Measurements from ENCODE around the gene SCGB1A1.

Gene SCGB1A1

DNA sequence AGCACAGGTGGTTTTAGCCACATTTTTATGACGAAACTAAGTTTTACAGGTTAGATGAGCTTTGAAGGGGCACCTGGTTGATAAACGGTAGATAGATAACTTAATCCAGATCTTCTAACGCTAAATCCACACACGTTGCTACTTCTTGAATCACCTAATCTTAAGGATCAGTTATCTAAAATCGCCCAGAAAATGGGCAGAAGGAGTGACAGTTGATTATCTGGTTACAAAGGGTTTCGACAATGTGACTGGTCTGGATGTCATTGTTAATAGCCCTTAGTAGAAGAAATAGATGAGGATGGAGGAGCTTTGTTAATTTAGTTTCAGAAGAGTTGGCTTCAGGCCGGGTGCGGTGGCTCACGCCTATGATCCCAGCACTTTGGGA is 43.7 kb downstream of the SCGB1A1 start:
- H3K27ac ChIP-seq = no peak overlapping the region
- TF ChIP-seq, protein P1, sequence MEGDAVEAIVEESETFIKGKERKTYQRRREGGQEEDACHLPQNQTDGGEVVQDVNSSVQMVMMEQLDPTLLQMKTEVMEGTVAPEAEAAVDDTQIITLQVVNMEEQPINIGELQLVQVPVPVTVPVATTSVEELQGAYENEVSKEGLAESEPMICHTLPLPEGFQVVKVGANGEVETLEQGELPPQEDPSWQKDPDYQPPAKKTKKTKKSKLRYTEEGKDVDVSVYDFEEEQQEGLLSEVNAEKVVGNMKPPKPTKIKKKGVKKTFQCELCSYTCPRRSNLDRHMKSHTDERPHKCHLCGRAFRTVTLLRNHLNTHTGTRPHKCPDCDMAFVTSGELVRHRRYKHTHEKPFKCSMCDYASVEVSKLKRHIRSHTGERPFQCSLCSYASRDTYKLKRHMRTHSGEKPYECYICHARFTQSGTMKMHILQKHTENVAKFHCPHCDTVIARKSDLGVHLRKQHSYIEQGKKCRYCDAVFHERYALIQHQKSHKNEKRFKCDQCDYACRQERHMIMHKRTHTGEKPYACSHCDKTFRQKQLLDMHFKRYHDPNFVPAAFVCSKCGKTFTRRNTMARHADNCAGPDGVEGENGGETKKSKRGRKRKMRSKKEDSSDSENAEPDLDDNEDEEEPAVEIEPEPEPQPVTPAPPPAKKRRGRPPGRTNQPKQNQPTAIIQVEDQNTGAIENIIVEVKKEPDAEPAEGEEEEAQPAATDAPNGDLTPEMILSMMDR (conservative IDR thresholded peaks at IDR 0.05) = no peak

DNA sequence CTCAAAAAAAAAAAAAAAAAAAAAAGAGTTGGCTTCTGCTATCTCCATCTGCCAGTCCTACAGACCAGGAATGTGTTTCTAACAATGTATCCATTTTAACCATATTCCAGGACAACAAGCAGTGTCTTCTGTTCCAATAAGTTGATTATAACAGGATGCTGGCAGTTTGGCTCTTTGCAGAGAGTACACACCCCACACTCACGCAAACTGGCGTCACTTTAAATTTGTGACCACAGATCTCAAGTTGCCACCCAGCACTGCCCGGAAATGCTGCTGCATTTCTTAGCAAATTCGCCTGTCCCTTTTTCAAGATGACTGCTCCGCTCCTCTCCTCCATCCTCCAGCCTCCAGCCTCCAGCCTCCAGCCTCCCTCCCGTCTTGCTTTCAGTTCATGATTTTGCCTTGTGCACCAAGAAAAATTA is 44.3 kb downstream of the SCGB1A1 start:
- no peak overlapping the region for H3K27ac ChIP-seq
- TF ChIP-seq, protein P1 (conservative IDR thresholded peaks at IDR 0.05) = no peak

DNA sequence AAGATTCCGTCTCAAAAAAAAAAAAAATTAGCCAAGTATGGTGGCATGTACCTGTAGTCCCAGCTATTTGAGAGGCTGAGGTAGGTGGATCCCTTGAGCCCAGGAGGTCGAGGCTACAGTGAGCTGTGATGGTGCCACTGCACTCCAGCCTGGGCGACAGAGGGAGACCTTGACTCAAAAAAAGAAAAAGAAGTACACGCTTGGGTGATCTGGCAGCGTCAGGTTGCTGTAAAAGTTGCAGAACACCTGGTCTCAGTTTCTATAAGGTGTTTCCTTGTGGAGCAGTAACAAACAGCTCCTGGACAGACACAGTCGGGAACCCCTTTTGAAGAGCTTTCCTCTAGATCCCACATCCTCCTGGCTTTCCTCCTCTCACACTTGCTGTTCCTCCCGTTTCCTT is 45.8 kb downstream of the SCGB1A1 start:
- H3K27ac ChIP-seq = no peak overlapping the region
- TF ChIP-seq, protein P1 (conservative IDR thresholded peaks at IDR 0.05) = no peak

DNA sequence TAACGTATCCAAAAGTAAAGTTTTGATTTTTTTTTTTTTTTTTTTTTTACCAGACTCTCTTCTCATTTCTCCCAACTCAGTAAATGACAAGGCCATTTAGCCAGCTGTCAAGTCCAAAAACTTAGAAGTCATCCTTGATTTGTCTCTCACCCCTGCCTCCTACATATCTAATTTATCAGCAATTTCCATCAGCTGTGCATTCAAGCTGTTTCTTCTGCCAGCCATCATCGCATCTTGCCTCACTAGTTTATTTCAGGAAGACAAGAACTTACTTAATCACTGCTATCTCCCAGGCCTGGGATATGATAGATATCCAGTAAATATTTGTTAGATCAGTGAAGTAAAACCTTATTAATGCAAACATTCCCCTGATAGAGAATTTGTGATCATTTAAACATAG is 47.6 kb downstream of the SCGB1A1 start:
- peak overlapping the region; percentile 25 for H3K27ac ChIP-seq
- TF ChIP-seq, protein P1 (conservative IDR thresholded peaks at IDR 0.05) = no peak

DNA sequence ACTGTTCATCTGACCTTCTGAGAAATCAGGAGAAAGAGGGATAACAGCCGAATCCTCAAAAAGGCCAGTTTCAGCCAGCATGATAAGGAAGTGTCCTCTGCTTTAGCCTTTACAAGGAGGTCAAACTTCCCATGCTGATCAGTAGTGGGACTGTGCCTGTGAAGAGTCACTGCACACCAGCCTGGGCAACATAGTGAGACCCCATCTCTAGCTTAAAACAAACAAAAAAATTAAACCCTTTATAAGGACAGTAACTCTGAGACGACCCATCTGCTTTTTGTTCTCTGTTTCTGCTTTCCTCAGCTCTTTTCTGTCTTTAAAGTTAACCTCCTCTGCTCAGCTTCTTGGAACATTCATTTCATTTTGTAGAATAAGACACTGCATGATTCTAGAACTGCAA is 49.7 kb downstream of the SCGB1A1 start:
- no peak overlapping the region for H3K27ac ChIP-seq
- TF ChIP-seq, protein P1 (conservative IDR thresholded peaks at IDR 0.05) = no peak

DNA sequence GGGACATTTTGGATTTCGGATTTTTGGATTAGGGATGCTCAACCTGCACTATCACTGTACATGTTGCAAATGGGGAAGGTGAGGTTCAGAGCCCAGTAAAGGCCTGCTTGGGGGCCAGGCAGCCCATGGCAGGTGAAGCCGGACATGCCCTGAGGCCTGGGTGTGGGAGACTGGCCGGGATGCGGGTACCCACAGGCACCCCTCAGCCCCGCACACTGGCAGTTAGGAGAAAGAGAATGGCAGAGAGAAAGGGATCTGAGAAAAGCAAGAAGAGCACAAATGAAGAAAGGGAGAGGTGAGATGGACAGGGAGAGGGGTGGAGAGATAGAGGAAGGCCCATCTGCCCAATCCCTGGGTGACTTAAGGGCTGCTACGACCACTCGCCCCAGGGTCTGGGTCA is 52.8 kb downstream of the SCGB1A1 start:
- TF ChIP-seq, protein P1 (conservative IDR thresholded peaks at IDR 0.05) = no peak
- no peak overlapping the region for H3K27ac ChIP-seq

DNA sequence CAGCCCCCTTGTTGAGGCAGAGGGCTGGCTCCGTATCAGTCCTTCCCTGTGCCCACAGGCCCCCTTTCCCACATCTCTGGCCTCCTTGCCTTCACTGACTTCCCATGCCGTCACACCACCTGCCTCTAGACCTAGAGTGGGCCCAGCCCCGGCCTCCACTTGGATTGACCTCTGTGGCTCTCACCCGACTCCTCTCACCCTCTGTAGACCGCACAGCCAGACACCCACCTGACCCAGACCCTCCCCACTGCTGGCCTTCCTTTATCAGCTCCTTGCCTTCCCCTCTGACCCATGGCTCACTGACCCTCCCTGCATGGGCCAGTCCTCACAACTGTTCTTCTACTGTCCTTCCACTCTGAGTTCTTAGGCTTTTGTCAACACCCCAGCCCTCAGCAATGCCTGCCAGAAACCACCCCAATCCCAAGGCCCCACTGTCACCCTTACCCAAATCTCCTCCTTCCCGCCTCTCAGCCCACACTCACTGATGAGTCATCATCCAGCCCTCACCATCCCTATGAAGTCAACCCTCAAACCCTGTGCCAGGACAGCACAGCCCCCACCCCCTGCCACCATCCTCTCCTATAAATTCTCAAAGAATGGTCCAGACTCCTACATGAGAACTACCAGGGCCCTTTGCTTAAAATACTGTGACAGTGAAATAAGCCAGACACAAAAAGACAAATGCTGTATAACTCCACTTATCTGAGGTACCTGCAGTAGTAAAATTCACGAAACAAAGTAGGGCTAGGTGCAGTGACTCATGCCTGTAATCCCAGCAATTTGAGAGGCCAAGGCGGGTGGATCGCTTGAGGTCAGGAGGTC is 53.4 kb downstream of the SCGB1A1 start:
- TF ChIP-seq, protein P1 (conservative IDR thresholded peaks at IDR 0.05) = no peak
- no peak overlapping the region for H3K27ac ChIP-seq

All from VCaP (cell line).